OCI-LY1 (cell line): ENCODE measurements around the gene NEK1.

Experiments used
- H2AFZ ChIP-seq: fragments of 200-600 bp; sonication (generic), shearing (Covaris generic); 2 replicates; pipeline ENCODE4 v1.6.0; 2014; ENCODE audit warnings: antibody characterized with exemption, mild to moderate bottlenecking, low read length
- H3F3A ChIP-seq: fragments of 200-600 bp; sonication (generic), shearing (Covaris generic); 2 replicates; pipeline ENCODE4 v1.6.0; 2014; ENCODE audit warnings: mild to moderate bottlenecking, antibody characterized with exemption, low read length, moderate library complexity; ENCODE audit not compliant: insufficient read depth
- H3K27ac ChIP-seq: fragments of 200-600 bp; sonication (generic); 2 replicates; pipeline ENCODE4 v1.5.1; 2014; ENCODE audit warnings: low read length, mixed run types, mild to moderate bottlenecking, low read depth; ENCODE audit not compliant: poor library complexity, severe bottlenecking
- H3K27me3 ChIP-seq: fragments of 200-600 bp; sonication (generic); 2 replicates; pipeline ENCODE4 v1.6.0; 2014; ENCODE audit warnings: antibody characterized with exemption, mild to moderate bottlenecking, low read length, moderate library complexity; ENCODE audit not compliant: insufficient read depth
- H3K36me3 ChIP-seq: fragments of 200-600 bp; sonication (generic); 2 replicates; pipeline ENCODE4 v1.6.1; 2014; ENCODE audit warnings: mild to moderate bottlenecking, antibody characterized with exemption, low read length, moderate library complexity, mixed read lengths; ENCODE audit not compliant: insufficient read depth
- H3K4me1 ChIP-seq: fragments of 200-600 bp; sonication (generic); 2 replicates; pipeline ENCODE4 v1.5.1; 2014; ENCODE audit warnings: mild to moderate bottlenecking, low read length, moderate library complexity; ENCODE audit not compliant: insufficient read depth, severe bottlenecking
- H3K4me2 ChIP-seq: fragments of 200-600 bp; sonication (generic), shearing (Covaris generic); 2 replicates; pipeline ENCODE4 v1.6.1; 2014; ENCODE audit warnings: low read length
- H3K4me3 ChIP-seq: fragments of 200-600 bp; sonication (generic); 2 replicates; pipeline ENCODE4 v1.5.1; 2014; ENCODE audit warnings: low read length, low read depth, mild to moderate bottlenecking, mixed read lengths; ENCODE audit not compliant: poor library complexity, severe bottlenecking
- H3K79me2 ChIP-seq: fragments of 200-600 bp; shearing (Covaris generic); 2 replicates; pipeline ENCODE4 v1.6.1; 2016; ENCODE audit warnings: mixed run types, low read length, mixed read lengths; ENCODE audit not compliant: insufficient read depth
- H3K9ac ChIP-seq: fragments of 200-600 bp; sonication (generic), shearing (Covaris generic); 2 replicates; pipeline ENCODE4 v1.6.1; 2014; ENCODE audit warnings: mild to moderate bottlenecking, low read length, mixed read lengths
- H3K9me2 ChIP-seq: fragments of 200-600 bp; sonication (generic), shearing (Covaris generic); 2 replicates; pipeline ENCODE4 v1.6.1; 2014; ENCODE audit warnings: low read depth, mild to moderate bottlenecking, low read length, mixed read lengths
- H3K9me3 ChIP-seq: fragments of 200-600 bp; shearing (Covaris generic); 2 replicates; pipeline ENCODE4 v1.6.1; 2014; ENCODE audit warnings: low read length, mixed read lengths
- H4K20me1 ChIP-seq: fragments of 200-600 bp; sonication (generic), shearing (Covaris generic); 2 replicates; pipeline ENCODE4 v1.6.0; 2016; ENCODE audit warnings: mild to moderate bottlenecking, low read length; ENCODE audit not compliant: insufficient read depth
- EZH2 ChIP-seq: fragments of 200-600 bp; sonication (generic), shearing (Covaris generic); IDR thresholded peaks from 2 replicates; pipeline ENCODE4 v1.8.0; 2017; ENCODE audit warnings: borderline replicate concordance, mixed run types, mild to moderate bottlenecking, antibody characterized with exemption, low read length, moderate library complexity, mixed read lengths
- TF ChIP-seq, protein P1 (sequence below): fragments of 200-600 bp; sonication (generic), shearing (Covaris generic); IDR thresholded peaks from 2 replicates; pipeline ENCODE4 v1.5.1; 2017; ENCODE audit warnings: mild to moderate bottlenecking, antibody characterized with exemption, low read length, moderate library complexity, mixed read lengths

The NEK1 gene

DNA sequence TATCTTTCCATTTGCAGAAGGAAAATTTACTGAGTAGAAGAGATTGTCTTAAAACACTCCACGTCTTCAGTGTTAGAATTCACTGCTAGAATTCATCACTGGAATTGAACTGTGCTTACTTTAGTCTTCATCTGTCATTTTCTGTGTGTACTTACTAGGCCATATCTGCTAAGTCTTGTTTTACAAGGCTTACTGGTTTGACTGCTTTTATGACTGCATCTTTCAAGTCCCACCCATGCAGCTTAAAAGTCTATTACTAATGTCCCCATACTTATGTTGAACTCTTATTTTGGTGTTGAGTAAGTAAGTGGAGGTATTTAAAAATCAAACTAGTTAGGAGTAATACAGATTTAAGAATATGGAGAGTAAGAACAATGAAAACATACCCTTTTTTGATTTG is 22.6 kb upstream of the NEK1 start:
- no peak for TF ChIP-seq EZH2
- TF ChIP-seq, protein P1, sequence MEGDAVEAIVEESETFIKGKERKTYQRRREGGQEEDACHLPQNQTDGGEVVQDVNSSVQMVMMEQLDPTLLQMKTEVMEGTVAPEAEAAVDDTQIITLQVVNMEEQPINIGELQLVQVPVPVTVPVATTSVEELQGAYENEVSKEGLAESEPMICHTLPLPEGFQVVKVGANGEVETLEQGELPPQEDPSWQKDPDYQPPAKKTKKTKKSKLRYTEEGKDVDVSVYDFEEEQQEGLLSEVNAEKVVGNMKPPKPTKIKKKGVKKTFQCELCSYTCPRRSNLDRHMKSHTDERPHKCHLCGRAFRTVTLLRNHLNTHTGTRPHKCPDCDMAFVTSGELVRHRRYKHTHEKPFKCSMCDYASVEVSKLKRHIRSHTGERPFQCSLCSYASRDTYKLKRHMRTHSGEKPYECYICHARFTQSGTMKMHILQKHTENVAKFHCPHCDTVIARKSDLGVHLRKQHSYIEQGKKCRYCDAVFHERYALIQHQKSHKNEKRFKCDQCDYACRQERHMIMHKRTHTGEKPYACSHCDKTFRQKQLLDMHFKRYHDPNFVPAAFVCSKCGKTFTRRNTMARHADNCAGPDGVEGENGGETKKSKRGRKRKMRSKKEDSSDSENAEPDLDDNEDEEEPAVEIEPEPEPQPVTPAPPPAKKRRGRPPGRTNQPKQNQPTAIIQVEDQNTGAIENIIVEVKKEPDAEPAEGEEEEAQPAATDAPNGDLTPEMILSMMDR = no peak
- Histone ChIP-seq H3K4me1 (no peaks in the 10 kb centered on the region), H3K4me2 (no peak overlapping the region), H3K9ac (no peak overlapping the region), H3K9me3 (no peaks in the 10 kb centered on the region), H3K9me2 (no peaks in the 10 kb centered on the region), H3K4me3 (no peak overlapping the region), H3K79me2 (peaks cover 24% of the 10 kb centered on the region), H3F3A (no peaks in the 10 kb centered on the region), H3K27ac (no peak overlapping the region), H4K20me1 (no peaks in the 10 kb centered on the region), H2AFZ (no peak overlapping the region), H3K27me3 (no peaks in the 10 kb centered on the region), H3K36me3 (peaks cover 64% of the 10 kb centered on the region)

GRCh38 chr4:169632896-169633295 is 20.5 kb upstream of the NEK1 start:
- Histone ChIP-seq H3K27ac (no peak overlapping the region), H3F3A (no peaks in the 10 kb centered on the region), H3K4me3 (no peak overlapping the region), H3K9ac (no peak overlapping the region), H3K27me3 (no peaks in the 10 kb centered on the region), H3K4me1 (peaks cover 14% of the 10 kb centered on the region), H4K20me1 (no peaks in the 10 kb centered on the region), H2AFZ (no peak overlapping the region), H3K9me2 (no peaks in the 10 kb centered on the region), H3K79me2 (peaks cover 43% of the 10 kb centered on the region), H3K9me3 (no peaks in the 10 kb centered on the region), H3K4me2 (no peak overlapping the region), H3K36me3 (peaks cover 45% of the 10 kb centered on the region)
- TF ChIP-seq EZH2 = no peak
- TF ChIP-seq, protein P1 = no peak

GRCh38 chr4:169630069-169630468 is 17.7 kb upstream of the NEK1 start:
- Histone ChIP-seq H3K36me3 (peaks cover 30% of the 10 kb centered on the region), H3K4me3 (no peak overlapping the region), H3K27ac (no peak overlapping the region), H3K9me3 (no peaks in the 10 kb centered on the region), H3K4me1 (peaks cover 14% of the 10 kb centered on the region), H2AFZ (no peak overlapping the region), H3K9me2 (no peaks in the 10 kb centered on the region), H3K27me3 (no peaks in the 10 kb centered on the region), H3F3A (no peaks in the 10 kb centered on the region), H4K20me1 (no peaks in the 10 kb centered on the region), H3K9ac (no peak overlapping the region), H3K79me2 (peaks cover 71% of the 10 kb centered on the region), H3K4me2 (no peak overlapping the region)
- no peak for TF ChIP-seq EZH2
- TF ChIP-seq, protein P1 = no peak
